Esophagus muscularis mucosa (tissue), 4 donors: ENCODE results near the gene CLDN34.

Experiments
- EP300 ChIP-seq: sonication (generic); formaldehyde crosslinking; IDR thresholded peaks from one replicate; pipeline ENCODE4 v1.6.1; 2017; ENCODE audit warnings: antibody characterized with exemption
- POLR2A ChIP-seq: fragments of 450-650 bp; IDR thresholded peaks from one replicate; pipeline ENCODE4 v1.6.1; 2017; ENCODE audit warnings: antibody characterized with exemption, moderate library complexity, mild to moderate bottlenecking, low read depth
- POLR2AphosphoS5 ChIP-seq, 2 donors: sonication (generic); formaldehyde crosslinking; IDR thresholded peaks; one replicate each; pipeline ENCODE4 v1.6.1; 2017; ENCODE audit warnings: antibody characterized with exemption in 2 of 2
- TF ChIP-seq, protein P1 (sequence below), 3 experiments: fragments of 200-600 bp in 2 of 3; fragments of 450-650 bp in 1 of 3; sonication (generic) in 2 of 3; IDR thresholded peaks; one replicate each; pipeline ENCODE4 v1.5.1; 2017 to 2019; ENCODE audit warnings: antibody characterized with exemption in 3 of 3, mild to moderate bottlenecking in 2 of 3, moderate library complexity in 1 of 3

DNA sequence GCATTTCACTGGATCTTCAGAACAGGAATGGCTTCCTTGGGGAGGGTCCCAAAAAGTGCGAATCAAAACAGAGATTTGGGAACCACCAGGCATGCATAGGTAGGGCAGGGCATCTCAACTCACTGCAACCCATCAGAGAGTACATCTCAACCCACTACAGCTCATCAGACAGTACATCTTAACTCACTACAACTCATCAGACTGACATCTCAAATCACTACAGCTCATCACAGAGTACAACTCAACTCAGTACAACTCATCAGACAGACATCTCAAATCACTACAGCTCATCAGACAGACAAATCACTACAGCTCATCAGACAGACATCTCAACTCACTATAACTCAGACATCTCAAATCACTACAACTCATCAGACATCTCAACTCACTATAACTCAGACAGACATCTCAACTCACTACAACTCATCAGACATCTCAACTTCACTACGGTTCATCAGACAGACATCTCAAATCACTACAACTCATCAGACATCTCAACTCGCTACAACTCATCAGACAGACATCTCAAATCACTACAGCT lies 47.5 kb upstream of the CLDN34 start:
- TF ChIP-seq, protein P1, sequence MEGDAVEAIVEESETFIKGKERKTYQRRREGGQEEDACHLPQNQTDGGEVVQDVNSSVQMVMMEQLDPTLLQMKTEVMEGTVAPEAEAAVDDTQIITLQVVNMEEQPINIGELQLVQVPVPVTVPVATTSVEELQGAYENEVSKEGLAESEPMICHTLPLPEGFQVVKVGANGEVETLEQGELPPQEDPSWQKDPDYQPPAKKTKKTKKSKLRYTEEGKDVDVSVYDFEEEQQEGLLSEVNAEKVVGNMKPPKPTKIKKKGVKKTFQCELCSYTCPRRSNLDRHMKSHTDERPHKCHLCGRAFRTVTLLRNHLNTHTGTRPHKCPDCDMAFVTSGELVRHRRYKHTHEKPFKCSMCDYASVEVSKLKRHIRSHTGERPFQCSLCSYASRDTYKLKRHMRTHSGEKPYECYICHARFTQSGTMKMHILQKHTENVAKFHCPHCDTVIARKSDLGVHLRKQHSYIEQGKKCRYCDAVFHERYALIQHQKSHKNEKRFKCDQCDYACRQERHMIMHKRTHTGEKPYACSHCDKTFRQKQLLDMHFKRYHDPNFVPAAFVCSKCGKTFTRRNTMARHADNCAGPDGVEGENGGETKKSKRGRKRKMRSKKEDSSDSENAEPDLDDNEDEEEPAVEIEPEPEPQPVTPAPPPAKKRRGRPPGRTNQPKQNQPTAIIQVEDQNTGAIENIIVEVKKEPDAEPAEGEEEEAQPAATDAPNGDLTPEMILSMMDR (IDR thresholded peaks at IDR 0.05) = no peak
- TF ChIP-seq POLR2A = no peak
- no peak for TF ChIP-seq POLR2AphosphoS5 (IDR thresholded peaks at IDR 0.05)
- TF ChIP-seq EP300 = no peak
